Measurements from ENCODE around the gene SPAG9.

SPAG9 gene

GRCh38 chr17:50977487-50978159, 143.0 kb downstream of the SPAG9 start:
- no peak for DNase-seq

DNA sequence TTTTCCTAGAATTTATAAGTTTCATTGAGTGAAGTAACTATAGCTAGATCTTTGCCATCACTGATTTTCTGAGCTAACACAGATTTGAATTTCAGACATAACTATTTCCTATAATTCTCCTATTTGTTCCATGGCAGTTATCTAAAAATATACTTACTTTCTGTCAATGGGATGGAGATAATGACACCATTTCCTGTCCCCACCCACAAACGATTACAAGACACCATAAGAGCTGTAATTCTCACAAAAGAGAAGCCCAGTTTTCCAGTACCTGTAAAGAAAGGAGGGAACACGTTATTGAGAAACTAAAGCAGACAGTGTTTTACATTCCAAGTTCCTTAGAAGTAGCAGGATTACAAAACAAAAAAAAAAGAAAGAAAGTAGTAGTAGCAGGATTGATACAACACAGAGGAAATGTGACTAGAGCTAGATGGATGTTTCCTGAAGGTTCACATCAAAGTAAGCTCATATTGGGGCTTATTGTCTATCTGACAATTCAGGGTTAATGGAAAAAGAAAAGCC, 143.7 kb downstream of the SPAG9 start:
- no peak for DNase-seq

- DNase-seq: no peak
Observed at GRCh38 chr17:50973557-50974494, 146.8 kb downstream of the SPAG9 start.

DNA sequence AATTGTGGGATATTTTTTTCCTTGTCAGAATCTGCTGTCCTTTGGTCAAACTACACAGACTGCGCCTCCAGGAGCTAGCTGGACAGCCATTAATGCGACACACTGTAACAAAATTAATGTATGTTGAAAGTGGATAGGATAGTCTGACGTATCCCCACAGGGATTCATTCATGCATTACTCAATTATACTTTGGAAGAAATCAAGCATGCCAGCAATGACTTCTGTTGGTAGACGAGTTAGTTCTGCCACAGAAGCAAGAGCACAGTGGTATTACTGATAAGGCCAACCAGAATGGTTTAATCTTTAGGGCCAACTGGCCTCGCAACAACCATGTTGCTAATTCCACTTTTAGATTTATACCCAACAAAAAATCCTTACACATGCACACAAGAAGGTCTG, 148.1 kb downstream of the SPAG9 start:
- DNase-seq: no peak

GRCh38 chr17:50967795-50968194, 152.9 kb downstream of the SPAG9 start:
- no peak for DNase-seq

GRCh38 chr17:50966163-50966666, 154.5 kb downstream of the SPAG9 start:
- DNase-seq: no peak

DNA sequence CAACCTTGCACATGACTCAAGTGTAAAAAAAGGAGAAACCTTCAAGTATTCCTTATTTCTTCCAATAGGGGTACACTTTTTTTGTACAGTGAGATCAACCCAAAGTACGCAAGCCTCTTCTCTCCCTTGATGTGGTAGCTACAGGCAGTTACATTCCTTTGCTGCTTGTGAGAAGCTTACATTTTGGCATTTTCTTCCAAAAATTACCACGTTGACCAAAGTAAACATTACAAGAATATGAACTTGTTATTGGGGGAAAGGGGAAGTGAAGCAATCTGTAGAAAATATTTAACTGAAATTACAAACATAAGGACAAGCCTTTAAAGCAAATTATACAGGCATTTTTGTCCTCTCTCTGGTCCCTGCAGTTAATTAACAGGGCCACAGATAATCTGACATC, 157.5 kb downstream of the SPAG9 start:
- no peak for DNase-seq

DNA sequence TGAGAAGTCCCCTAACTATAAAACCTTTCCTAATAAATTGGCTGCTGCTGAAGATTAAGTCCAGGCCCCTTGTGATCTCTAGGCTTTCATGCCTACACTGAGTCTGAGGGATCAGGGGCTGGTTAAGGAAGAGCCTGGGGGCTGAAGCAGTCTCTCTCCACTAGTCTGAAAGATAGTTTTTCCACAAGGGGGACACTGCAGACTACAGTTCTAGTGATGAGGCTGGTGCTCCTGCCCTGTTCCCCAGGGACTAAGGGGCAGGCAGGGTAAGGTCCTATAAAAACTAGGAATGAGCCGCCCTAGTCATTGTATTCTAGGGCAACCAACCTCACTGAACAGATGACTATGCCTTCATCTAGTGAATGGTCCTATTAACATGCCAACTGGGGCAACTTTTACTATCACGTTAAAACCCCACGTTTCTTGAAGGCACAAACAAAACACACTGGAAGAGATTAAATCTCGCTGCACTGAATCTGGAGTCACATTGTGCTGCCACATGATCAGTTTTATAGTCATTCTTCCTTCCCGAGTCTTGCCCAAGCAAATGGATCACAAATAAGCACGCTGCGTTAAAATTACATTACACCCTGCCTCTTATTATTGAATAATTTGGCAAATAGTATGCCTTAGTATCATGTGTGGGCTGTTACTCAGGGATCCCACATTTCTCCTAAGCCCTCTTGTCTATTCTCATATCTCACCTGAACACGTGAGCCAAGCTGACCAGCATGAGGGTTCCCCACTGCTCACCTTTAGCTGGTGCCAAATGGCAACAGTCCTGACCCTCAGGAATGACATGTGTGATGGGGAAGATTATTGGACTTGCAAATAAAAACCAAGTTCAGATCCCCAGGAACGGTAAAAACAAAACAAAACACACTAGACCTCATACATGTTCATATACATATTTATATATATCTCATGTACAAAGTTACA, 159.1 kb downstream of the SPAG9 start:
- DNase-seq: no peak

DNA sequence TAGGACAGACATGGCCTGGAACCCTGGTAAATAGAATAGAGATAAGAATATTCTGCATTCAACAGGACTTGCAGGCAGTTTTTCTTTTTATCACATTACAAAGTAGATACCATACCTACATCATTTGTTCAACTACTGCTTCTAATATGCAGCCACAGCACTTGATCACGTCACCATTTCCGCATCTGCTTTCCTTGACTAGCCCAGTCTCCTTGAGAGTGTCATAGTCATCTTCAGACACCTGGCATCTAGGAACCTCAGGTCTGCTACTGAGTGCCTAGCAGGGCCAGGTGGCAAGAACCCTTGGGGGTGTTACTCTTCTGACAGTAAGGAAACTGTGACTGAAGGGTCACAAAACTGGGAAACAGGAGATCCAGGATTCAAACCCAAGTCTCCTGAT, 161.3 kb downstream of the SPAG9 start:
- no peak for DNase-seq

GRCh38 chr17:50957600-50958575, 162.8 kb downstream of the SPAG9 start:
- no peak for DNase-seq

DNA sequence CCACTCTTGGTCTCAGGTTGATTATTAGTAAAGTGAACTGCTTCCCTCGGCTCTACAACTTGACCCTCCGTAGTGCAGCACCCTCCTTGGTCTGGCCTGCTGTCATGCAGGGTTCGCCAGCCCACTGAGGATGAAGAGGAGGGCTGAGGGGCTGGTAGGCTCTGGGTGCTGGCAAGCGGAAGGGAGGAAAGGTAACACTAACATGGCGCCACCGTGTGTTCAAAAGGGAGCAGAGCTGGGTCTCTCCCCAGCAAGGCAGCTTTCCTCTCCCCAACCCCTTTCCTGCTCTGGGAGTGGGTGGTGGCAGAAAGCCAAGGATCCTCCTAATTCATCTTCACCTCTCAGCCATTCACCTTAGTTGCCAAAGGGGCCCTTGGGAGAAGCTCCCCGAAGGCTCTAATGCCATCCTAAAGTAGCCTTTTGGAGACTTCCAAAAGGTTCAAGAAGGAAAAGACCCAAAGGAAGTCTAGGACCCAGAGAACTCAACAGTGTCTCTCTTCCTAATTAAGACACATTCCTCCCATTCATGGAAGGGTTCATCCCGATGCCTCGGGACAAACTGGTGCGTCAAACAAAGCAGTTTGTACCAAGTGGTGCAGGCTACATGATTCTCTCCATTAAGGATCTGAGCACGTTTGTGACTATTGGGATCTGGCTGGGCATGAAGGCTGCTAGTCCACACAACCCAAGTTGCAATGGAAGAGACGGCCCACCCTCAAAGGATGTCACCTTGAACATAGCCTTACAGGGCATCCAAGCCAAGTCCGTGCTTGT, 163.7 kb downstream of the SPAG9 start:
- peak; percentile 62 for DNase-seq

GRCh38 chr17:50956409-50956749, 164.3 kb downstream of the SPAG9 start:
- no peak for DNase-seq

DNA sequence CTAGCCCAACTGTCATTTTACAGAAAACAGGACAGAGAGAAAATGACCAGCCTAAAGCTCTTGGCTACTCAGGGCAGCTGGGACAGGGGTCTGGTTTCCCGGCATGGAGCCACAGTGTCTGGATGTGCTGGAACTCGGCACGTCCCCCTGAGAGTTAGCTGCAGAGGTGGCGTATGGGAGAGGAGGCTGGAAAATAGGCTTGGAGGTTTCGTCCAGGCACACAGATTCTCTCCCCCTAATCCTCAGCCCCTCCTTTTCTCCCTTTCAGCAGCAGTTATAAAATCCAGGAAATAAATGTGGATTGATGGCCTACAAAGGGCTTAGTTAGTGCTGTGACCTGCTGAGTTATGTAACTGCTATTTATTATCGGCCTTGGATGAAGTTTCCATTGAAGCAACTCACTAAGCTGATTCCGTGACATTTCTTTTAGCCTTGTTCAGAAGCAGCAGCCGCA, 165.0 kb downstream of the SPAG9 start:
- DNase-seq: no peak

- DNase-seq: no peak
Observed at GRCh38 chr17:50955160-50955559, 165.5 kb downstream of the SPAG9 start.

DNA sequence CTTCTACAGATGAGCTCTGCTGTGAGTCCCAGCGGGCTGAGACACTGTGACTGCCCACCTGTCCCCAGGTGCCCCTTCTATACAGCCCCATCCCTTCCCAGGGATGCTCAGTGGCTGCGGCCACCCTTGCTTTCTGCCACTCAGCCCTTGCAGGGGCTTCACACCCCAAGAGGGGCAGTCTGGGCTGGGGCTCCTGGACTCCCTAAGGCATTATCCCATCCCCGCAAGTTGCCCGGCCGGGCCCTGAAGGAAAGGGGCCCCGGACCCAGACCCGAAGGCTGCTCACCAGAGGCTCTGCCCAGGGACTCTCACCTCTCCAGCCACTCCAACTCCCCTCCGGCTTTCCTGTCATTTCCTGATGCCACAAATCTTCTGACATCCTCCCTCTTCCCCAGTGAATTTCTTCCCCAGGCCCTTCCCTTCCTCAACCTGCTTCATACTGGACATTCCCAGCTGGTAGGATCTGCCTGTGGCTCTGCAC, 166.0 kb downstream of the SPAG9 start:
- DNase-seq: no peak

DNA sequence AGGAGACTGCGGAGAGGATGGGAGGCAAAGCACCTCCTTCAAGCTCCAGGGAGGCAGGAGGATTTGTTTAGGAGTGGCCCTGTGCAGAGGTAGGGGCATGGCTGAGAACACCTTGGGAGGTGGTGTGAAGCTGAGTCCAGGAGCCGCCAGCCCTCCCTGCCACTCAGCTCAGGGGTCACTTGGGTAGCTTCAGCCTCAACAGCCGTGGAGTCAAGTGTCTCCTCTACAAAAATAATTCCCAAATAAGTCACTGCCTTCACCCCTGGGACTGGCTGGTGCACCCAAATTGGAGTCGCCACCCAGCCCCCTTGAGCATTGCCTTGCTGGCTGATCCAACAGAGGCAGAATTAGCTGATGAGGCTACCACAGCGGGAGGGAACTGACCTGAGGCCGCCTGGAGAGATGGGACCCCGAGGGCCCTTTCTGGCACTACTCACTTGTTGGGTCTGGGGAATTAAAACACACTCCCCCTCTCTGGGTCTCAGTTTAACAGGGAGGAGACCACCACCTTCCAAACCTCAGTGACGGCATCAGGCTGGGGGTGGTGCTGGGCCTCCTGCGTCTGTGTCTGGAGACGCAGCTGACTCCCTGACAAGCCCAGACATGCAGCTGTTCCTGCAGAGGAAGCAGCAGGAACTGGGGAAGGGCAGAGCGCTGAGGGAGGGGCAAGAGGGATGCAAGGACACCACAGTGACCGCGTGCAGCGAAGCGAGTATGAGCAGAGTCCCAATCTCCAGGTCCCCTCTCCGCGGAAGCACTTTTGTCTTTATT, 166.7 kb downstream of the SPAG9 start:
- peak; percentile 95 for DNase-seq

- DNase-seq: no peak
Observed at GRCh38 chr17:50953518-50953830, 167.2 kb downstream of the SPAG9 start.

GRCh38 chr17:50952889-50953288, 167.8 kb downstream of the SPAG9 start:
- DNase-seq: no peak

DNA sequence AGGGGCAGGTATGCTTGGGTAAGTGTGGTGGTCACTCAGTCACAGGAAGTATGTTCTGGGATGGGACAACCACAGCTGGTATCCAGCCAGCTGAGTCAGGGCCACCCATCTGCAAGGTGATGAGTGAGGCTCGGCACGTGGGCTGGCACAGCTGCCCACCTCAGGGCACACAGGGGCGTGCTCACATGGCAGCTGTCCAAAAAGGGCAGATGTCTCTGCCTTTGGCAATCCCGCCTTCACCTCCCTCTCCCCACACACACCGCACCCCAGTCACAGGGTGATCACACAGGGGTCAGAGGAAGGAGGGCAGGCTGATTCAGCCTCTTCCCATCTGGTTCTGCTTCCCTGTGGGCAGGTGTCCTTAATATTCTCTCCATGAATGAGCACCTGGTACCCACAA, 168.7 kb downstream of the SPAG9 start:
- peak; percentile 54 for DNase-seq

All from NCI-H146 (cell line).